ENCODE results near the gene PRIM2. TPM values are rescaled to one million over a fixed set of nuclear protein-coding genes. Genes with fewer than 3 reads are reported as not detected.

The PRIM2 gene
- total and polyA plus RNA-seq, 2 of the 8 experiments (the other 6 are each of a cell fraction or from before 2014, with no cell fraction given): 20.8 to 46.8 TPM

DNA sequence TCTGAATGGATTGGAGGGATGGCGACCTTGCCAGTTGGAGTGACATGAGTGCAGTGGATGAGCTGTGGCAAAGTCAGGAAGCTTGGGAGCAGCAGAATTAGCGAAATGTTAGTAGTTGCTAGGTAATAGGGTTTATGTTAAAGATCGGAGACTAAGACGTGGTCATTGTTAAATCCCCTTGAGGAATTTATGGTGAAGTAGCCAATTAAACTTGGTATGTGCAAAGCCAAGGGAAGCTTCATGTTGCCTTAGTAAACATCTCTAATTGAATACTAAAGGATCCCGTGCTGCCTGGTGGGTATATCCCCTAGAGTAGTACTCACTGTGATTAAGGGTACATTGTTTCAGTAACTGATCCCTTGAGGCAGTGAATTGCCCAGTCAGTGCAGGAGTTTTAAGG lies 106.0 kb downstream of the PRIM2 start:
- no peak overlapping the region for H2AK5ac ChIP-seq (ENCODE audit: low read depth, low read length)
- H2BK120ac ChIP-seq (replicated peaks; ENCODE audit: low read depth, low read length): no peak overlapping the region
- POLR2A ChIA-PET (ENCODE audit: partially characterized antibody): interaction anchor here (0.9 to 1.2 kb wide), 2 partner anchors 9 to 13 kb away, joined by 3 to 5 read pairs; no protein-coding TSS in a partner anchor
- H3K9me3 ChIP-seq (ENCODE audit: insufficient read depth in 2 of 2, low read depth in 1 of 2, low read length in 1 of 2): no peaks in the 10 kb centered on the region
- no peak overlapping the region for H2AFZ ChIP-seq (ENCODE audit: low read length)
- H3K14ac ChIP-seq (ENCODE audit: insufficient read length): no peak overlapping the region
- H3K4me1 ChIP-seq (replicated peaks in 1 of 4; ENCODE audit: control insufficient read depth in 3 of 4, insufficient read depth in 4 of 4, low read length in 3 of 4): peaks cover 4 to 8% (median 6%) of the 10 kb centered on the region in 4 experiments; a peak in 5 of 7 replicates
- no peak overlapping the region for H2BK15ac ChIP-seq (ENCODE audit: low read length)
- H3K27ac ChIP-seq (ENCODE audit: low read depth, low read length): peak overlapping the region; percentile 46; the same call in 1 of the 2 replicates
- CTCF ChIA-PET (ENCODE audit: partially characterized antibody): no interaction called here
- H4K20me1 ChIP-seq (replicated peaks in 1 of 2; ENCODE audit: control insufficient read depth in 1 of 2, insufficient read depth in 2 of 2, low read length in 2 of 2): no peaks in the 10 kb centered on the region
- no peak overlapping the region for H3K4ac ChIP-seq (replicated peaks; ENCODE audit: insufficient read length, low read depth, low read length)
- H3K9ac ChIP-seq (replicated peaks in 1 of 4; ENCODE audit: extremely low read depth in 1 of 4, low read depth in 3 of 4, low read length in 3 of 4): no peak overlapping the region
- WGBS, 2 experiments (ENCODE audit: extremely low coverage in 1 of 2, insufficient coverage in 1 of 2, insufficient read length in 1 of 2, insufficient replicate concordance in 2 of 2, low coverage in 1 of 2, low lambda C conversion rate in 2 of 2, missing lambda C conversion rate in 1 of 2): 6% methylated on average over 5 of the region's 5 CpGs; no CpG with 5 or more reads in 1 of the 2 experiments
- H3K4me3 ChIP-seq (ENCODE audit: extremely low read depth in 1 of 4, insufficient read depth in 2 of 4, low read depth in 3 of 4, low read length in 4 of 4): peak overlapping the region in 1 of 4 experiments; percentile 22; a peak in 2 of 8 replicates
- H4K91ac ChIP-seq (replicated peaks; ENCODE audit: insufficient read length, low read length): no peak overlapping the region
- no peak overlapping the region for H4K5ac ChIP-seq (ENCODE audit: insufficient read length, low read depth, low read length)
- H2BK5ac ChIP-seq (ENCODE audit: low read depth, low read length): no peak overlapping the region; the same call in 1 of the 2 replicates
- H3K4me2 ChIP-seq (ENCODE audit: insufficient read depth in 1 of 2, low read depth in 2 of 2, low read length in 2 of 2): peak overlapping the region; percentile 50 to 59
- H3K27me3 ChIP-seq (replicated peaks in 1 of 4; ENCODE audit: control insufficient read depth in 3 of 4, extremely low read depth in 1 of 4, insufficient read depth in 3 of 4, low read length in 3 of 4): no peaks in the 10 kb centered on the region
- H3K79me2 ChIP-seq (ENCODE audit: control insufficient read depth in 1 of 2, insufficient read depth in 2 of 2, low read length in 2 of 2): 0 out of 4 replicates have a peak, but pooled peaks cover 0 to 3% of the 10 kb centered on the region in 2 experiments
- FAIRE-seq: peak; percentile 89
- no peaks in the 10 kb centered on the region; the same call in 1 of the 2 replicates for H3K79me1 ChIP-seq (ENCODE audit: low read depth, low read length)
- H3K23ac ChIP-seq (ENCODE audit: insufficient read length): no peak overlapping the region
- peak overlapping the region; percentile 57; the same call in 1 of the 2 replicates for H2BK20ac ChIP-seq (ENCODE audit: low read length)
- peak overlapping the region; percentile 85 for H2BK12ac ChIP-seq (ENCODE audit: low read depth, low read length)
- no peak overlapping the region for H4K8ac ChIP-seq (ENCODE audit: extremely low read depth, insufficient read depth, low read length)
- no peaks in the 10 kb centered on the region for H3K36me3 ChIP-seq (ENCODE audit: control insufficient read depth in 2 of 4, insufficient read depth in 4 of 4, low read length in 3 of 4)
- DNase-seq (ENCODE audit: low read depth in 1 of 2, low spot score in 2 of 2): peak in 1 of 2 experiments; percentile 67
- no peak overlapping the region for H3K56ac ChIP-seq (replicated peaks; ENCODE audit: insufficient read length, low read depth, low read length)
- no peaks in the 10 kb centered on the region for H3K23me2 ChIP-seq (ENCODE audit: low read depth, low read length)
- no peak overlapping the region for H3K18ac ChIP-seq (ENCODE audit: extremely low read depth, low read length)
- TF ChIP-seq TCF12 (IDR thresholded peaks at IDR 0.05; ENCODE audit: low read depth, low read length): 0 out of 2 replicates have a peak, but pooled peaks have one; percentile 53
- TF ChIP-seq EGR1 (IDR thresholded peaks at IDR 0.05; ENCODE audit: borderline replicate concordance, low read depth, low read length): no peak
- TF ChIP-seq SIN3A (conservative IDR thresholded peaks at IDR 0.05 in 1 of 2, IDR thresholded peaks at IDR 0.05 in 1 of 2; ENCODE audit: low read depth in 1 of 2, low read length in 2 of 2): no peak
- TF ChIP-seq GTF2F1 (IDR thresholded peaks at IDR 0.05; ENCODE audit: borderline replicate concordance, low read depth, low read length): no peak
- peak; percentile 23 to 65 for TF ChIP-seq BCL11A (IDR thresholded peaks at IDR 0.05; ENCODE audit: low read depth in 2 of 2, low read length in 2 of 2)
- TF ChIP-seq CHD2 (IDR thresholded peaks at IDR 0.05; ENCODE audit: low read length): 0 out of 2 replicates have a peak, but pooled peaks have one; percentile 34
- TF ChIP-seq BACH1 (IDR thresholded peaks at IDR 0.05; ENCODE audit: low read length): peak; percentile 19; the same call in 1 of the 2 replicates
- TF ChIP-seq NRF1 (IDR thresholded peaks at IDR 0.05; ENCODE audit: low read depth, low read length): no peak
- TF ChIP-seq POU5F1 (IDR thresholded peaks at IDR 0.05; ENCODE audit: low read depth, low read length): no peak
- no peak for TF ChIP-seq EZH2 (IDR thresholded peaks at IDR 0.05; ENCODE audit: low read depth, low read length, severe bottlenecking)
- no peak for TF ChIP-seq CHD1 (IDR thresholded peaks at IDR 0.05; ENCODE audit: low read depth, low read length)
- no peak for TF ChIP-seq TBP (IDR thresholded peaks at IDR 0.05; ENCODE audit: low read depth, low read length)
- no peak for TF ChIP-seq CEBPB (IDR thresholded peaks at IDR 0.05; ENCODE audit: low read depth, low read length)
- TF ChIP-seq ASH2L (IDR thresholded peaks at IDR 0.05; ENCODE audit: low read length): peak; percentile 29
- no peak for TF ChIP-seq GABPA (IDR thresholded peaks at IDR 0.05; ENCODE audit: borderline replicate concordance, insufficient read depth, low read length)

Measured in H1 (cell line).